22Rv1 (cell line): ENCODE data around the gene GPRIN2.
"Not testable (repeated sequence)": the region's sequence is repeated elsewhere in the genome, so short reads cannot be mapped to it uniquely, and the experiment has no call there.

Experiments
- ZFX ChIP-seq: fragments of 450-650 bp; IDR thresholded peaks from 2 replicates; pipeline ENCODE4 v1.6.1; 2017; ENCODE audit warnings: antibody characterized with exemption, borderline replicate concordance
- TF ChIP-seq, protein P1 (sequence below): fragments of 450-650 bp; IDR thresholded peaks from 2 replicates; pipeline ENCODE4 v1.5.1; 2017; ENCODE audit warnings: mild to moderate bottlenecking

DNA sequence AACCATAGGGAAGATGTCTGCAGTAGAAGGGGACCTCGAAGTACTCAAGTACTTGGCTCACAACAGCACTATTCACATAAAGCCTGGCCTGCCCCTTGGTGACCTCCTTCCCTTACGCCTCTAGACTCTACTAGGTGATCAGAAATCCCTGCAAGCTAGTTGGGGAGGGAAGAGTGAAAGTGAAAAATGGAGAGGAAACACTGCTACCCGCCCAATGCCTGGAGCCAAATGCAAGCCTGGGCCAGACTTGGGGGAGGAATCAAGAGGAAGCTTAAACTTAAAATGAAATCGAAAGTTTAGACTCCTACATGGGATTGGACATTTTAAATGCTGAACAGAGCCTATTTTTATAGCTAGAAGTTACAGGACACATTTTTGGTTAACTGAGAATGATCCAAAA lies 40.1 kb upstream of the GPRIN2 start:
- TF ChIP-seq, protein P1, sequence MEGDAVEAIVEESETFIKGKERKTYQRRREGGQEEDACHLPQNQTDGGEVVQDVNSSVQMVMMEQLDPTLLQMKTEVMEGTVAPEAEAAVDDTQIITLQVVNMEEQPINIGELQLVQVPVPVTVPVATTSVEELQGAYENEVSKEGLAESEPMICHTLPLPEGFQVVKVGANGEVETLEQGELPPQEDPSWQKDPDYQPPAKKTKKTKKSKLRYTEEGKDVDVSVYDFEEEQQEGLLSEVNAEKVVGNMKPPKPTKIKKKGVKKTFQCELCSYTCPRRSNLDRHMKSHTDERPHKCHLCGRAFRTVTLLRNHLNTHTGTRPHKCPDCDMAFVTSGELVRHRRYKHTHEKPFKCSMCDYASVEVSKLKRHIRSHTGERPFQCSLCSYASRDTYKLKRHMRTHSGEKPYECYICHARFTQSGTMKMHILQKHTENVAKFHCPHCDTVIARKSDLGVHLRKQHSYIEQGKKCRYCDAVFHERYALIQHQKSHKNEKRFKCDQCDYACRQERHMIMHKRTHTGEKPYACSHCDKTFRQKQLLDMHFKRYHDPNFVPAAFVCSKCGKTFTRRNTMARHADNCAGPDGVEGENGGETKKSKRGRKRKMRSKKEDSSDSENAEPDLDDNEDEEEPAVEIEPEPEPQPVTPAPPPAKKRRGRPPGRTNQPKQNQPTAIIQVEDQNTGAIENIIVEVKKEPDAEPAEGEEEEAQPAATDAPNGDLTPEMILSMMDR = not testable (repeated sequence)
- TF ChIP-seq ZFX = not testable (repeated sequence)
